Vein endothelial cell (primary cell): ENCODE results near the gene RELL2. TPM values are rescaled to one million over a fixed set of nuclear protein-coding genes. Genes with fewer than 3 reads are reported as not detected.

Experiments used
- small RNA-seq: library from RNA; depleted of rRNA; stranded (forward); fragments of <200 nt; gene quantifications from one replicate; pipeline ENCODE3, GENCODE V24; 2012
- total RNA-seq: library from RNA; depleted of rRNA; stranded (reverse); fragments of >200 nt; gene quantifications from 2 replicates; pipeline ENCODE4 v1.2.3, GENCODE V29; 2012

The RELL2 gene
- 4.6 and 7.6 TPM in 2 replicates for total RNA-seq

GRCh38 chr5:141636413-141637122 is at the start of gene RELL2, which contains the start of gene HDAC3:
RELL2 (plus strand) TSS chr5:141636997; CDS start chr5:141638226, 1,229 bp downstream.
HDAC3 (minus strand) TSS chr5:141636849; CDS start chr5:141636790, 59 bp downstream.

DNA sequence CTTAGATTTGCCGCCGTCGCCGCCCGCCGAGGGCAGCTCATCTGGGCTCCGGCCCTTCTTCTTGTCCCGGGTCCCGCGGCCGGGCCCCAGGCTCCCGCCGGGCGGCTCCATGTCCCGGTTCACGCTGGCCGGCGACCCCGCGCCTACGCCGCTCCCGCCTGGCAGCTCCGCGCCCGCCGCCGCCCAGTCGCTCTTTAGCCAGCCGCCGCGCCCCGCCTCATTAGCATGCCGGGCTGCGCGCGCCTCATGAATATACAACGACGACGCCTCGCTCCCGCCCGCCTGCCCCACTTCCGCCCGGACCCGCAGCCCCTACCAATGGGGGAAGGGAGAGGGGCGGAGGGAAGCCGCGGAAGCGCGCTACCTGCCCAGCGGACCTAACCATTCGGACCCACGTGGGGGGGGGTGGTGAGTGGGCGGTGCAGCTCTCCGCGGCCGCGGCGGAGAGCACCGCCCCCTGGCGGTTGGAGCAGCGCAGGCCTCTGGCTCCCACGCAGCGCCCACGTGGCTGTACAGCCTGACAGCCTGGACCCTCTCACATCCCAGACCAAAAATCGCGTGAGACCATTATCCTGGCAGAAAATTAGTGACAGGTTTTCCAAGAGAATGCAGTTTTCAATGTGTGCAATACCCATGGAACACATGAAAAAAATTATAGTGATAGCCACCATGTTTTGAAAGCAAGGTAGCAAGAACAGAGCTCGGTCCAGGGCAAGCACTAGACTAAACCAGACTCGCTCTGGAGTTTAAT is 17.8 kb upstream of the RELL2 start, which contains the start of gene DIAPH1:
TSS of gene DIAPH1 (minus strand) at position 197 of the 751 bp plus-strand sequence. CDS start at position 111, 86 bp downstream.

GRCh38 chr5:141650851-141651727 is 14.3 kb downstream of the RELL2 start, which contains the start of gene FCHSD1:
FCHSD1 (minus strand) TSS chr5:141651418; CDS start chr5:141651368, 50 bp downstream.

DNA sequence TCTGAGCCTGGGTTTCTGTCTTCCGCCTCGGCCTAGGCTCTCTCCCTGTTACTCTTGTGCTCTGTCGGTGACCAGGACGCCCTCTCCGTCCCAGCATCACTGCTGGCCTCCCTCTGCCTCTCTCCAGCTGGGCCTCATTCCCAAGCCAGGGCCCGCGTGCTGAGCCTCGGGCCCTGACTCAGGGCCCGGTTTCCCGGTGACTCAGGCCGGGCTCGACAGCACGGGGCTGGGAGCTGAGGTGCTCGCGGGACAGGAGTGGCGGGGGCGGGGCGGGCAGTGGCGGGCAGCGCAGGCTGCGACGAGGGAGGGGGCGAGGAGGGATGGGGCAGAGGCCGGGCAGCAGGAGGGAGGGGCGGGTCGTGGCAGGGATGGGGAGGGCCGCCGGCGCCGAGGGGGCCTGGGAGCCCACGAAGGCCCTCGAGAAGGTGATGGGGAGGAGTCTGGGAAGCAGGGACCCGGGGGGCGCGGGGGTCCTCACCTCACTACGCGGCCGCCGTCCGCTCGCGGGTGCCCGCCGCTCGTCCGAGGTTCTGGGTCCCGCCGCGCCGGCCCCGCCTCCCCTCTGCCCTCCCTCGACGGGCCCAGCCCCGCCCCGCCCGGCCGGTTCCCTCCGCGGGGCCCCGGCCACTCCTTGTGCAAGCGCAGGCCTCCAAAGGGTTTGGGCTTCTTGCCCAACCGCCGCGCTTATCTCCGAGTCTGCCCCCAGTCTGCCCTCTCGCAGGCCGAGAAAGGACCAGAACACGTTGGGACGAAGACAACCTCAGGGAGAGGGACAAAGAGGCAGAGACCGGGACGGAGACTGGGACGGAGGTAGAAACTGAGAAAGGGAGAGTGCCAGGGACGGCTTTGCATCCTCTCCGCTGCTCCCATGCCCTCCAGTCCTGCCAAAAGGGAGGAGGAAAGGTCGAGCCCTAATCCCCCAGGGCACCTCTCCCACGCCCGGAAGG is 45.2 kb downstream of the RELL2 start, which contains the start of gene ARAP3:
TSS of gene ARAP3 (minus strand) at position 536 of the 947 bp plus-strand sequence. CDS start 1,744 bp downstream, outside the sequence.

Small RNAs within 50 kb of the gene (small RNA-seq; reads per million reads assigned to genes)
- gene RPS27AP10 = not detected

Other genes starting within 250 kb of the RELL2 start
- 15.0 and 15.2 TPM in 2 replicates for gene PCDHGB4, start 249.3 kb upstream of the RELL2 start, total RNA-seq
- 2.0 and 2.9 TPM in 2 replicates for gene PCDHGA8, start 244.4 kb upstream of the RELL2 start, total RNA-seq
- gene PCDHGB5, start 239.1 kb upstream of the RELL2 start, total RNA-seq = 22.4 and 26.1 TPM in 2 replicates
- 5.6 and 6.1 TPM in 2 replicates for gene PCDHGA9, start 234.2 kb upstream of the RELL2 start, total RNA-seq
- 4.3 and 6.2 TPM in 2 replicates for gene PCDHGB6, start 229.0 kb upstream of the RELL2 start, total RNA-seq
- gene PCDHGA10, start 224.0 kb upstream of the RELL2 start, total RNA-seq = 8.8 and 9.6 TPM in 2 replicates
- 10.9 and 15.7 TPM in 2 replicates for gene PCDHGB7, start 219.3 kb upstream of the RELL2 start, total RNA-seq
- 11.4 and 12.4 TPM in 2 replicates for gene PCDHGA11, start 215.9 kb upstream of the RELL2 start, total RNA-seq
- gene PCDHGA12, start 206.5 kb upstream of the RELL2 start, total RNA-seq = 6.9 and 12.0 TPM in 2 replicates
- gene PCDHGC3, start 161.0 kb upstream of the RELL2 start, total RNA-seq = 17.0 and 20.5 TPM in 2 replicates
- gene PCDHGC4, start 152.0 kb upstream of the RELL2 start, total RNA-seq = 2.2 and 2.3 TPM in 2 replicates
- 1.3 and 1.4 TPM in 2 replicates for gene PCDHGC5, start 147.9 kb upstream of the RELL2 start, total RNA-seq
- 35.6 and 40.9 TPM in 2 replicates for gene DIAPH1, start 18.0 kb upstream of the RELL2 start, total RNA-seq
- gene HDAC3, start 148 bp upstream of the RELL2 start, total RNA-seq = 48.6 and 56.2 TPM in 2 replicates
- gene FCHSD1, start 14.4 kb downstream of the RELL2 start, total RNA-seq = 29.4 and 32.6 TPM in 2 replicates
- 45.8 and 84.3 TPM in 2 replicates for gene ARAP3, start 45.2 kb downstream of the RELL2 start, total RNA-seq
- 211 and 312 TPM in 2 replicates for gene PCDH1, start 241.4 kb downstream of the RELL2 start, total RNA-seq